Uterus (tissue), 4 donors: ENCODE results near the gene LGALS7. TPM values are rescaled to one million over a fixed set of nuclear protein-coding genes. Genes with fewer than 3 reads are reported as not detected.

Experiments
- DNase-seq, 2 donors: peaks; one replicate each; pipeline ENCODE4 v3.0.0-alpha.2; 2019 to 2020
- H3K27ac ChIP-seq, 2 donors: fragments of 200-600 bp; sonication (generic); 1 replicate in 1 of 2; 2 replicates in 1 of 2; pipeline ENCODE4 v1.5.1; 2016 to 2018
- H3K27me3 ChIP-seq, 2 donors: fragments of 200-600 bp; sonication (generic); one replicate each; pipeline ENCODE4 v1.5.1; 2018 to 2019; ENCODE audit warnings: control low read depth in 1 of 2
- H3K36me3 ChIP-seq, 2 donors: fragments of 200-600 bp; sonication (generic); one replicate each; pipeline ENCODE4 v1.5.1; 2019; ENCODE audit warnings: control low read depth in 1 of 2
- H3K4me1 ChIP-seq, 2 donors: fragments of 200-600 bp; sonication (generic); one replicate each; pipeline ENCODE4 v1.5.1; 2018 to 2019; ENCODE audit warnings: control low read depth in 1 of 2
- H3K4me3 ChIP-seq, 2 donors: fragments of 200-600 bp; sonication (generic); 1 replicate in 1 of 2; 2 replicates in 1 of 2; pipeline ENCODE4 v1.5.1; 2018 to 2019; ENCODE audit warnings: mild to moderate bottlenecking in 1 of 2
- H3K9me3 ChIP-seq, 2 donors: fragments of 200-600 bp; sonication (generic); one replicate each; pipeline ENCODE4 v1.5.1; 2019; ENCODE audit warnings: control low read depth in 1 of 2
- CTCF ChIP-seq, 4 experiments: fragments of 200-600 bp in 2 of 4; fragments of 450-650 bp in 2 of 4; sonication (generic) in 2 of 4; IDR thresholded peaks; one replicate each; pipeline ENCODE4 v1.5.1; 2016 to 2019; ENCODE audit warnings: antibody characterized with exemption in 4 of 4, mild to moderate bottlenecking in 2 of 4, moderate library complexity in 1 of 4
- POLR2A ChIP-seq, 2 donors: fragments of 450-650 bp; IDR thresholded peaks; one replicate each; pipeline ENCODE4 v1.6.1; 2016; ENCODE audit warnings: antibody characterized with exemption in 2 of 2, mild to moderate bottlenecking in 1 of 2, moderate library complexity in 1 of 2
- intact Hi-C: fragments of 100-400 bp; cut with DNase I; formaldehyde crosslinking; loops from one replicate; pipeline ENCODE4 v1.15.1; 2023; ENCODE audit warnings: low total_unique reads
- total RNA-seq, 4 donors: library from RNA; depleted of rRNA in 3 of 4; stranded (reverse); fragments of >200 nt in 3 of 4; gene quantifications; one replicate each; pipeline versions ENCODE4 v1.1.0 to v1.2.4, GENCODE V29; 2014 to 2023
- donor health status: DM: yes; HTN: yes; CAD: no.

Gene LGALS7
- total RNA-seq, 4 donors from 2014 or later: 2.6 TPM; not detected in 3

GRCh38 chr19:38736413-38737280 is 36.7 kb downstream of the LGALS7 start:
- H3K27me3 ChIP-seq: no peaks in the 10 kb centered on the region
- peak overlapping the region; percentile 21 to 67 for H3K27ac ChIP-seq
- H3K4me3 ChIP-seq: peak overlapping the region in 1 of 2 donors; percentile 34
- TF ChIP-seq CTCF (IDR thresholded peaks at IDR 0.05) (no peak), POLR2A (IDR thresholded peaks at IDR 0.05) (no peak)
- no peaks in the 10 kb centered on the region for H3K9me3 ChIP-seq
- intact Hi-C loops: no loop called here
- peak; percentile 46 to 61 for DNase-seq
- H3K4me1 ChIP-seq: peaks cover 0 to 11% of the 10 kb centered on the region in 2 donors
- no peaks in the 10 kb centered on the region for H3K36me3 ChIP-seq

GRCh38 chr19:38736036-38736412 is 37.3 kb downstream of the LGALS7 start:
- Histone ChIP-seq H3K4me1 (peaks cover 0 to 11% of the 10 kb centered on the region in 2 donors), H3K9me3 (no peaks in the 10 kb centered on the region), H3K27me3 (no peaks in the 10 kb centered on the region), H3K36me3 (no peaks in the 10 kb centered on the region), H3K4me3 (peak overlapping the region in 1 of 2 donors; percentile 34), H3K27ac (peak overlapping the region; percentile 21 to 67)
- peak in 1 of 2 donors; percentile 37 for TF ChIP-seq POLR2A (IDR thresholded peaks at IDR 0.05)
- TF ChIP-seq CTCF (IDR thresholded peaks at IDR 0.05): no peak
- peak; percentile 49 to 61 for DNase-seq
- intact Hi-C loops: no loop called here

- peaks cover 0 to 11% of the 10 kb centered on the region in 2 donors for H3K4me1 ChIP-seq
- H3K4me3 ChIP-seq: no peak overlapping the region
- no peaks in the 10 kb centered on the region for H3K9me3 ChIP-seq
- no peaks in the 10 kb centered on the region for H3K36me3 ChIP-seq
- intact Hi-C loops: no loop called here
- peak; percentile 43 to 48 for DNase-seq
- peak overlapping the region; percentile 69 to 76 for H3K27ac ChIP-seq
- H3K27me3 ChIP-seq: no peaks in the 10 kb centered on the region
- no peak for TF ChIP-seq CTCF (IDR thresholded peaks at IDR 0.05)
- no peak for TF ChIP-seq POLR2A (IDR thresholded peaks at IDR 0.05)
Measured at GRCh38 chr19:38735257-38735686, 38.0 kb downstream of the LGALS7 start.

GRCh38 chr19:38734426-38735256 is 38.7 kb downstream of the LGALS7 start:
- Histone ChIP-seq H3K4me3 (no peak overlapping the region), H3K27ac (peak overlapping the region; percentile 69 to 76), H3K4me1 (peaks cover 0 to 11% of the 10 kb centered on the region in 2 donors), H3K27me3 (no peaks in the 10 kb centered on the region), H3K36me3 (no peaks in the 10 kb centered on the region), H3K9me3 (no peaks in the 10 kb centered on the region)
- intact Hi-C loops: no loop called here
- TF ChIP-seq CTCF (IDR thresholded peaks at IDR 0.05): no peak
- TF ChIP-seq POLR2A (IDR thresholded peaks at IDR 0.05): no peak
- DNase-seq: peak; percentile 27 to 35

GRCh38 chr19:38734176-38734425 is 39.2 kb downstream of the LGALS7 start:
- Histone ChIP-seq H3K27me3 (no peaks in the 10 kb centered on the region), H3K4me3 (no peak overlapping the region), H3K4me1 (peaks cover 0 to 15% of the 10 kb centered on the region in 2 donors), H3K27ac (peak overlapping the region; percentile 69 to 76), H3K9me3 (no peaks in the 10 kb centered on the region), H3K36me3 (no peaks in the 10 kb centered on the region)
- intact Hi-C loops: no loop called here
- TF ChIP-seq POLR2A (IDR thresholded peaks at IDR 0.05) (no peak), CTCF (IDR thresholded peaks at IDR 0.05) (no peak)
- peak; percentile 20 to 26 for DNase-seq
